Thyroid gland (tissue), 4 donors: ENCODE data around the gene YIPF3. TPM values are rescaled to one million over a fixed set of nuclear protein-coding genes. Genes with fewer than 3 reads are reported as not detected.

Source experiments
- DNase-seq, 2 donors: peaks; one replicate each; pipeline ENCODE4 v3.0.0-alpha.2; 2019
- H3K27ac ChIP-seq, 3 donors: fragments of 200-600 bp; sonication (generic); 1 replicate in 2 of 3; 2 replicates in 1 of 3; pipeline ENCODE4 v1.5.1; 2016 to 2019; ENCODE audit warnings: mild to moderate bottlenecking in 1 of 3, moderate library complexity in 1 of 3
- H3K27me3 ChIP-seq: fragments of 200-600 bp; sonication (generic); one replicate; pipeline ENCODE4 v1.5.1; 2019
- H3K36me3 ChIP-seq, 2 donors: fragments of 200-600 bp; sonication (generic); one replicate each; pipeline ENCODE4 v1.5.1; 2016 to 2019
- H3K4me1 ChIP-seq, 2 donors: fragments of 200-600 bp; sonication (generic); one replicate each; pipeline ENCODE4 v1.5.1; 2017 to 2019
- H3K4me3 ChIP-seq, 3 donors: fragments of 200-600 bp; sonication (generic); replicated peaks in 1 of 3; 1 replicate in 2 of 3; 2 replicates in 1 of 3; pipeline ENCODE4 v1.5.1; 2016; ENCODE audit warnings: mild to moderate bottlenecking in 1 of 3
- H3K9me3 ChIP-seq: fragments of 200-600 bp; sonication (generic); one replicate; pipeline ENCODE4 v1.5.1; 2017
- CTCF ChIP-seq, 6 experiments: fragments of 200-600 bp in 3 of 6; fragments of 450-650 bp in 3 of 6; sonication (generic) in 3 of 6; IDR thresholded peaks; one replicate each; pipeline ENCODE4 v1.5.1; 2016 to 2019; ENCODE audit warnings: antibody characterized with exemption in 6 of 6, mild to moderate bottlenecking in 2 of 6, inconsistent platforms in 1 of 6, moderate library complexity in 1 of 6
- POLR2A ChIP-seq, 2 donors: fragments of 450-650 bp; IDR thresholded peaks; one replicate each; pipeline ENCODE4 v1.6.1; 2017; ENCODE audit warnings: antibody characterized with exemption in 2 of 2, mild to moderate bottlenecking in 2 of 2, moderate library complexity in 1 of 2
- WGBS, 2 donors: methylation state at CpG; one replicate each; pipeline ENCODE4 v1.1.5; 2017; 5-methylcytosine and 5-hydroxymethylcytosine counted together
- intact Hi-C: fragments of 100-400 bp; cut with DNase I; formaldehyde crosslinking; loops from one replicate; pipeline ENCODE4 v1.15.1; 2023
- small RNA-seq: library from RNA; depleted of rRNA; stranded (forward); fragments of <200 nt; gene quantifications from one replicate; pipeline ENCODE3, GENCODE V24; 2016
- total RNA-seq, 4 donors: library from RNA; depleted of rRNA; stranded (reverse); fragments of >200 nt; gene quantifications; one replicate each; pipeline ENCODE4 v1.2.3, GENCODE V29; 2016

Gene YIPF3
- total RNA-seq, 4 donors from 2014 or later, result 126 to 145 (median 128) TPM

- intact Hi-C loops, result no loop called here
Measured at GRCh38 chr6:43465948-43466347, 50.8 kb downstream of the YIPF3 start.

GRCh38 chr6:43464337-43464736, 52.4 kb downstream of the YIPF3 start:
- intact Hi-C loops, result no loop called here

More at GRCh38 chr6:43465948-43466347, 50.8 kb downstream of the YIPF3 start:
- 55 to 71% methylated on average over 2 of the region's 2 CpGs for WGBS, 2 donors
- no peak for TF ChIP-seq POLR2A (IDR thresholded peaks at IDR 0.05)
- TF ChIP-seq CTCF (IDR thresholded peaks at IDR 0.05), result no peak
- Histone ChIP-seq H3K4me3 (no peak overlapping the region), H3K9me3 (no peaks in the 10 kb centered on the region), H3K4me1 (no peaks in the 10 kb centered on the region), H3K27ac (no peak overlapping the region), H3K27me3 (no peaks in the 10 kb centered on the region), H3K36me3 (no peaks in the 10 kb centered on the region)
- DNase-seq, result no peak

GRCh38 chr6:43461936-43462335, 54.8 kb downstream of the YIPF3 start:
- intact Hi-C loops, result no loop called here
- no peak for DNase-seq
- TF ChIP-seq CTCF (IDR thresholded peaks at IDR 0.05) (no peak), POLR2A (IDR thresholded peaks at IDR 0.05) (no peak)
- Histone ChIP-seq H3K27ac (no peak overlapping the region), H3K4me1 (no peaks in the 10 kb centered on the region), H3K27me3 (no peaks in the 10 kb centered on the region), H3K9me3 (no peaks in the 10 kb centered on the region), H3K4me3 (no peak overlapping the region), H3K36me3 (no peaks in the 10 kb centered on the region)
- WGBS, 2 donors, result 66 to 73% methylated on average over 5 of the region's 5 CpGs

More at GRCh38 chr6:43464337-43464736, 52.4 kb downstream of the YIPF3 start:
- Histone ChIP-seq H3K9me3 (no peaks in the 10 kb centered on the region), H3K27ac (no peak overlapping the region), H3K4me1 (no peaks in the 10 kb centered on the region), H3K4me3 (no peak overlapping the region), H3K36me3 (no peaks in the 10 kb centered on the region), H3K27me3 (no peaks in the 10 kb centered on the region)
- WGBS, 2 donors, result 80 to 85% methylated on average over 8 of the region's 8 CpGs
- DNase-seq, result no peak
- no peak for TF ChIP-seq CTCF (IDR thresholded peaks at IDR 0.05)
- TF ChIP-seq POLR2A (IDR thresholded peaks at IDR 0.05), result no peak

Small RNA genes lying within 50 kb of the gene (small RNA-seq; reads per million reads assigned to genes)
- not detected for gene RF00426
- not detected for gene RNU6-1113P

Other genes starting within 250 kb of the YIPF3 start
- not detected for gene SLC22A7, start 218.7 kb downstream of the YIPF3 start, total RNA-seq
- gene CRIP3, start 208.1 kb downstream of the YIPF3 start, total RNA-seq, result under 1 TPM in 2 of 4 donors, not detected in 2; 0.45 to 0.93 TPM
- 10 to 100 TPM; 32.4 to 84.6 (median 37.5) TPM for gene ZNF318, start 147.3 kb downstream of the YIPF3 start, total RNA-seq
- gene ABCC10, start 89.4 kb downstream of the YIPF3 start, total RNA-seq, result 10 to 100 TPM; 10.5 to 24.3 (median 19.3) TPM
- gene DLK2, start 61.4 kb downstream of the YIPF3 start, total RNA-seq, result 1 to 10 TPM in 2 of 4 donors, under 1 TPM in 1, not detected in 1; 0.89 to 1.3 (median 1.3) TPM
- 10 to 100 TPM; 23.2 to 42.4 (median 34.4) TPM for gene TJAP1, start 39.4 kb downstream of the YIPF3 start, total RNA-seq
- gene LRRC73, start 6.6 kb downstream of the YIPF3 start, total RNA-seq, result 1 to 10 TPM in 3 of 4 donors, under 1 TPM in 1; 0.67 to 2.0 (median 1.6) TPM
- gene POLR1C, start 163 bp upstream of the YIPF3 start, total RNA-seq, result 10 to 100 TPM; 27.6 to 41.9 (median 38.2) TPM
- 10 to 100 TPM; 22.2 to 58.6 (median 32.9) TPM for gene XPO5, start 59.1 kb upstream of the YIPF3 start, total RNA-seq
- gene POLH, start 59.3 kb upstream of the YIPF3 start, total RNA-seq, result 10 to 100 TPM; 14.8 to 19.5 (median 15.2) TPM
- gene GTPBP2, start 112.3 kb upstream of the YIPF3 start, total RNA-seq, result 10 to 100 TPM; 50.2 to 65.8 (median 58.1) TPM
- 10 to 100 TPM; 15.9 to 54.8 (median 20.4) TPM for gene MAD2L1BP, start 118.9 kb upstream of the YIPF3 start, total RNA-seq
- under 1 TPM in 1 of 4 donors, not detected in 3; 0.13 TPM for gene RSPH9, start 128.1 kb upstream of the YIPF3 start, total RNA-seq
- gene MRPS18A, start 170.9 kb upstream of the YIPF3 start, total RNA-seq, result 10 to 100 TPM; 26.3 to 61.1 (median 45.1) TPM